H9 (cell line): ENCODE measurements around the gene MALT1. TPM values are rescaled to one million over a fixed set of nuclear protein-coding genes. Genes with fewer than 3 reads are reported as not detected.

ENCODE experiments used
- DNase-seq: peaks from one replicate; pipeline ENCODE4 v3.0.0-alpha.2; 2017
- H2AFZ ChIP-seq: one replicate; pipeline ENCODE4 v1.6.1; 2013; ENCODE audit warnings: mild to moderate bottlenecking, low read length, control low read depth, moderate library complexity
- H2AK5ac ChIP-seq: 2 replicates; pipeline ENCODE4 v1.6.1; 2013; ENCODE audit warnings: low read length, control low read depth, mixed read lengths; ENCODE audit not compliant: insufficient read length
- H2BK120ac ChIP-seq: one replicate; pipeline ENCODE4 v1.6.1; 2013; ENCODE audit warnings: low read depth, mild to moderate bottlenecking, low read length, control low read depth, inconsistent platforms; ENCODE audit not compliant: poor library complexity, severe bottlenecking
- H2BK12ac ChIP-seq: 2 replicates; pipeline ENCODE4 v1.6.1; 2013; ENCODE audit warnings: low read length, control low read depth, mixed read lengths, low read depth; ENCODE audit not compliant: insufficient read length
- H2BK15ac ChIP-seq: 2 replicates; pipeline ENCODE4 v1.6.1; 2013; ENCODE audit warnings: low read depth, low read length, control low read depth
- H2BK20ac ChIP-seq: one replicate; pipeline ENCODE4 v1.6.1; 2013; ENCODE audit warnings: low read depth, mild to moderate bottlenecking, low read length, control low read depth, inconsistent platforms; ENCODE audit not compliant: poor library complexity, severe bottlenecking
- H2BK5ac ChIP-seq: 2 replicates; pipeline ENCODE4 v1.6.1; 2013; ENCODE audit warnings: low read length, control low read depth, mixed read lengths; ENCODE audit not compliant: insufficient read length
- H3K14ac ChIP-seq: 2 replicates; pipeline ENCODE4 v1.6.1; 2013; ENCODE audit warnings: low read length, control low read depth; ENCODE audit not compliant: insufficient read depth
- H3K18ac ChIP-seq: 2 replicates; pipeline ENCODE4 v1.6.1; 2013; ENCODE audit warnings: low read depth, mild to moderate bottlenecking, mixed read lengths, low read length, control low read depth; ENCODE audit not compliant: insufficient read length
- H3K23ac ChIP-seq: 2 replicates; pipeline ENCODE4 v1.6.1; 2013; ENCODE audit warnings: low read length, control low read depth, mixed read lengths, low read depth; ENCODE audit not compliant: insufficient read length
- H3K23me2 ChIP-seq: 2 replicates; pipeline ENCODE4 v1.6.1; 2013; ENCODE audit warnings: low read depth, mild to moderate bottlenecking, mixed read lengths, low read length, control low read depth; ENCODE audit not compliant: insufficient read length, poor library complexity, severe bottlenecking
- H3K27ac ChIP-seq: 2 replicates; pipeline ENCODE4 v1.5.1; 2013; ENCODE audit warnings: low read length, control low read depth, mixed read lengths, low read depth; ENCODE audit not compliant: insufficient read length
- H3K27me3 ChIP-seq: 2 replicates; pipeline ENCODE4 v1.6.1; 2013; ENCODE audit warnings: low read length, control low read depth, inconsistent platforms; ENCODE audit not compliant: insufficient read depth
- H3K4ac ChIP-seq: 2 replicates; pipeline ENCODE4 v1.6.1; 2013; ENCODE audit warnings: low read depth, mild to moderate bottlenecking, control low read depth, inconsistent platforms, low read length, moderate library complexity
- H3K4me1 ChIP-seq: 2 replicates; pipeline ENCODE4 v1.6.1; 2013; ENCODE audit warnings: low read length, control low read depth, inconsistent platforms; ENCODE audit not compliant: insufficient read depth
- H3K4me2 ChIP-seq: 2 replicates; pipeline ENCODE4 v1.6.1; 2013; ENCODE audit warnings: low read length, control low read depth, mixed read lengths; ENCODE audit not compliant: insufficient read length, insufficient read depth
- H3K56ac ChIP-seq: 2 replicates; pipeline ENCODE4 v1.6.1; 2013; ENCODE audit warnings: low read depth, mild to moderate bottlenecking, mixed read lengths, low read length, control low read depth; ENCODE audit not compliant: insufficient read length
- H3K79me1 ChIP-seq: 2 replicates; pipeline ENCODE4 v1.6.1; 2013; ENCODE audit warnings: low read depth, mild to moderate bottlenecking, moderate library complexity, low read length, control low read depth, inconsistent platforms; ENCODE audit not compliant: insufficient read depth, poor library complexity, severe bottlenecking
- H3K79me2 ChIP-seq: 2 replicates; pipeline ENCODE4 v1.6.1; 2013; ENCODE audit warnings: low read length, control low read depth, inconsistent platforms; ENCODE audit not compliant: insufficient read depth
- H3K9ac ChIP-seq: 2 replicates; pipeline ENCODE4 v1.6.1; 2013; ENCODE audit warnings: low read length, control low read depth, mixed read lengths; ENCODE audit not compliant: insufficient read length; ENCODE audit errors: extremely low read depth
- H3K9me3 ChIP-seq: one replicate; pipeline ENCODE4 v1.6.1; 2013; ENCODE audit warnings: low read depth, low read length, inconsistent platforms; ENCODE audit not compliant: control insufficient read depth
- H3T11ph ChIP-seq: one replicate; pipeline ENCODE4 v1.6.1; 2013; ENCODE audit warnings: mild to moderate bottlenecking, low read length, control low read depth, inconsistent platforms
- H4K20me1 ChIP-seq: one replicate; pipeline ENCODE4 v1.6.1; 2013; ENCODE audit not compliant: control insufficient read depth, insufficient read length, insufficient read depth
- H4K5ac ChIP-seq: 2 replicates; pipeline ENCODE4 v1.6.1; 2013; ENCODE audit warnings: low read depth, mild to moderate bottlenecking, mixed read lengths, low read length, control low read depth; ENCODE audit not compliant: insufficient read length
- H4K8ac ChIP-seq: replicated peaks from 2 replicates; pipeline ENCODE4 v1.6.1; 2013; ENCODE audit warnings: low read length, control low read depth, mixed read lengths, low read depth; ENCODE audit not compliant: insufficient read length
- H4K91ac ChIP-seq: 2 replicates; pipeline ENCODE4 v1.6.1; 2013; ENCODE audit warnings: low read depth, mild to moderate bottlenecking, moderate library complexity, mixed read lengths, low read length, control low read depth; ENCODE audit not compliant: insufficient read length
- H3K27ac Mint-ChIP-seq, 3 experiments: 2 replicates in 2 of 3; 3 replicates in 1 of 3; pipeline ENCODE4 v1.8.0; 2020 to 2021; ENCODE audit warnings: mixed read lengths in 3 of 3, mild to moderate bottlenecking in 1 of 3, moderate library complexity in 1 of 3
- H3K27me3 Mint-ChIP-seq: 2 replicates; pipeline ENCODE4 v1.8.0; 2021; ENCODE audit warnings: low read depth, mild to moderate bottlenecking, moderate library complexity, mixed read lengths
- H3K36me3 Mint-ChIP-seq, 3 experiments: 2 replicates in 2 of 3; 3 replicates in 1 of 3; pipeline ENCODE4 v1.8.0; 2020 to 2021; ENCODE audit warnings: low read depth in 3 of 3, mixed read lengths in 3 of 3; ENCODE audit not compliant: insufficient read depth in 1 of 3
- H3K4me1 Mint-ChIP-seq, 2 experiments: 2 replicates each; pipeline ENCODE4 v1.8.0; 2020; ENCODE audit warnings: mixed read lengths in 2 of 2
- H3K4me3 Mint-ChIP-seq, 2 experiments: 2 replicates in 1 of 2; 3 replicates in 1 of 2; pipeline ENCODE4 v1.8.0; 2020 to 2021; ENCODE audit warnings: mild to moderate bottlenecking in 2 of 2, mixed read lengths in 2 of 2, moderate library complexity in 1 of 2
- H3K9me3 Mint-ChIP-seq, 2 experiments: 2 replicates in 1 of 2; 3 replicates in 1 of 2; pipeline ENCODE4 v1.8.0; 2020; ENCODE audit warnings: mild to moderate bottlenecking in 2 of 2, mixed read lengths in 2 of 2, moderate library complexity in 1 of 2
- WGBS: extraction: QIAGEN DNeasy Blood & Tissue Kit; methylation state at CpG from one replicate; pipeline ENCODE4 v1.1.7; 2013; ENCODE audit warnings: missing lambda C conversion rate, low lambda C conversion rate, mixed read lengths; ENCODE audit not compliant: insufficient read length; ENCODE audit errors: extremely low coverage; 5-methylcytosine and 5-hydroxymethylcytosine counted together
- total RNA-seq: library from RNA; stranded (reverse); gene quantifications from 2 replicates; pipeline ENCODE4 v1.2.1, GENCODE V29; 2021
- TF ChIP-seq, protein P1 (sequence below): fragments of 200-600 bp; sonication (generic); conservative IDR thresholded peaks from 3 replicates; pipeline ENCODE4 v1.8.0; 2021; ENCODE audit warnings: antibody characterized with exemption, mild to moderate bottlenecking

MALT1 gene
- total RNA-seq, 1 experiment from 2014 or later, result 18.1 TPM

- Mint-ChIP-seq H3K4me3 (no peak overlapping the region), H3K27ac (no peak overlapping the region), H3K36me3 (peaks cover 0 to 8% (median 0%) of the 10 kb centered on the region in 3 experiments; a peak in 4 of 7 replicates), H3K4me1 (peaks cover 44 to 51% of the 10 kb centered on the region in 2 experiments), H3K9me3 (peaks cover 3 to 14% of the 10 kb centered on the region in 2 experiments; a peak in 4 of 5 replicates), H3K27me3 (no peaks in the 10 kb centered on the region)
- H3K4ac ChIP-seq, result no peak overlapping the region
- H3K79me1 ChIP-seq, result no peaks in the 10 kb centered on the region
- H3K79me2 ChIP-seq, result no peaks in the 10 kb centered on the region; the same call in 1 of the 2 replicates
- H4K91ac ChIP-seq, result no peak overlapping the region
- H3K9ac ChIP-seq, result no peak overlapping the region
- no peak overlapping the region for H3T11ph ChIP-seq
- H3K56ac ChIP-seq, result no peak overlapping the region
- H3K23me2 ChIP-seq, result no peaks in the 10 kb centered on the region
- no peak overlapping the region for H3K4me2 ChIP-seq
- H3K4me1 ChIP-seq, result peaks cover 9% of the 10 kb centered on the region; the same call in 1 of the 2 replicates
- H2AK5ac ChIP-seq, result no peak overlapping the region
- H4K5ac ChIP-seq, result no peak overlapping the region
- no peak overlapping the region for H3K14ac ChIP-seq
- no peak overlapping the region for H4K8ac ChIP-seq
- no peak overlapping the region for H2BK12ac ChIP-seq
- H2BK5ac ChIP-seq, result no peak overlapping the region
- H2BK15ac ChIP-seq, result no peak overlapping the region
- TF ChIP-seq, protein P1, sequence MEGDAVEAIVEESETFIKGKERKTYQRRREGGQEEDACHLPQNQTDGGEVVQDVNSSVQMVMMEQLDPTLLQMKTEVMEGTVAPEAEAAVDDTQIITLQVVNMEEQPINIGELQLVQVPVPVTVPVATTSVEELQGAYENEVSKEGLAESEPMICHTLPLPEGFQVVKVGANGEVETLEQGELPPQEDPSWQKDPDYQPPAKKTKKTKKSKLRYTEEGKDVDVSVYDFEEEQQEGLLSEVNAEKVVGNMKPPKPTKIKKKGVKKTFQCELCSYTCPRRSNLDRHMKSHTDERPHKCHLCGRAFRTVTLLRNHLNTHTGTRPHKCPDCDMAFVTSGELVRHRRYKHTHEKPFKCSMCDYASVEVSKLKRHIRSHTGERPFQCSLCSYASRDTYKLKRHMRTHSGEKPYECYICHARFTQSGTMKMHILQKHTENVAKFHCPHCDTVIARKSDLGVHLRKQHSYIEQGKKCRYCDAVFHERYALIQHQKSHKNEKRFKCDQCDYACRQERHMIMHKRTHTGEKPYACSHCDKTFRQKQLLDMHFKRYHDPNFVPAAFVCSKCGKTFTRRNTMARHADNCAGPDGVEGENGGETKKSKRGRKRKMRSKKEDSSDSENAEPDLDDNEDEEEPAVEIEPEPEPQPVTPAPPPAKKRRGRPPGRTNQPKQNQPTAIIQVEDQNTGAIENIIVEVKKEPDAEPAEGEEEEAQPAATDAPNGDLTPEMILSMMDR, result no peak; the same call in 2 of the 3 replicates
- H3K9me3 ChIP-seq, result no peaks in the 10 kb centered on the region
- no peak overlapping the region for H2BK120ac ChIP-seq
- no peaks in the 10 kb centered on the region for H4K20me1 ChIP-seq
- H2AFZ ChIP-seq, result no peak overlapping the region
- no peak overlapping the region for H3K18ac ChIP-seq
- no CpG with 5 or more reads among the region's 4 CpGs for WGBS
- H3K27me3 ChIP-seq, result no peaks in the 10 kb centered on the region
- no peak overlapping the region for H3K27ac ChIP-seq
- DNase-seq, result no peak
- no peak overlapping the region for H3K23ac ChIP-seq
- no peak overlapping the region for H2BK20ac ChIP-seq
Measured at GRCh38 chr18:58803978-58804377, 132.7 kb downstream of the MALT1 start.

Other genes with a start within 250 kb of the MALT1 start
- 0.37 and 0.50 TPM in 2 replicates for gene ALPK2, start 42.4 kb upstream of the MALT1 start, total RNA-seq
- 254 and 258 TPM in 2 replicates for gene ZNF532, start 193.4 kb downstream of the MALT1 start, total RNA-seq